ENCODE measurements around the gene ATP6AP1.

DNA sequence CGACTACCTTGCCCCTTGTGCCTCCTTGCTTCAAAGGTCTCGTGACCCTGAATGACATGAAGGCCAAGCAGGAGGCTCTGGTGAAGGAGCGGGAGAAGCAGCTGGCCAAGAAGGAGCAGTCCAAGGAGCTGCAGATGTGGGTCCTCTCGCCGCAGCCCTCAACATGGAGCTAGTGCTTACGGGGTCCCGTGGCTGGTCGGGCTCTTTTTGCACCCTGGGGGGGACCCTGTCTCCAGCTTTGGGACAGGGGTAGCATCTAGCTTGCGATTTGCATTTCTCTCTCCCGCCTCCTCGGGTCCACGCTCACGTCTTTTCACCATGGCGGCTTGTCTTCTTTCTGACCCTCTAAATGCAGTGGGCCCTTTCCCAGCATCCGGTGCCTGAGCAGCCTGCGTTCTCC lies 17.3 kb downstream of the ATP6AP1 start:
- no peak for TF ChIP-seq EZH2 (IDR thresholded peaks at IDR 0.05; ENCODE audit: low read depth)
- TF ChIP-seq, protein P1, sequence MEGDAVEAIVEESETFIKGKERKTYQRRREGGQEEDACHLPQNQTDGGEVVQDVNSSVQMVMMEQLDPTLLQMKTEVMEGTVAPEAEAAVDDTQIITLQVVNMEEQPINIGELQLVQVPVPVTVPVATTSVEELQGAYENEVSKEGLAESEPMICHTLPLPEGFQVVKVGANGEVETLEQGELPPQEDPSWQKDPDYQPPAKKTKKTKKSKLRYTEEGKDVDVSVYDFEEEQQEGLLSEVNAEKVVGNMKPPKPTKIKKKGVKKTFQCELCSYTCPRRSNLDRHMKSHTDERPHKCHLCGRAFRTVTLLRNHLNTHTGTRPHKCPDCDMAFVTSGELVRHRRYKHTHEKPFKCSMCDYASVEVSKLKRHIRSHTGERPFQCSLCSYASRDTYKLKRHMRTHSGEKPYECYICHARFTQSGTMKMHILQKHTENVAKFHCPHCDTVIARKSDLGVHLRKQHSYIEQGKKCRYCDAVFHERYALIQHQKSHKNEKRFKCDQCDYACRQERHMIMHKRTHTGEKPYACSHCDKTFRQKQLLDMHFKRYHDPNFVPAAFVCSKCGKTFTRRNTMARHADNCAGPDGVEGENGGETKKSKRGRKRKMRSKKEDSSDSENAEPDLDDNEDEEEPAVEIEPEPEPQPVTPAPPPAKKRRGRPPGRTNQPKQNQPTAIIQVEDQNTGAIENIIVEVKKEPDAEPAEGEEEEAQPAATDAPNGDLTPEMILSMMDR (conservative IDR thresholded peaks at IDR 0.05): no peak
